ENCODE results near the gene OR51A7.

Gene OR51A7

DNA sequence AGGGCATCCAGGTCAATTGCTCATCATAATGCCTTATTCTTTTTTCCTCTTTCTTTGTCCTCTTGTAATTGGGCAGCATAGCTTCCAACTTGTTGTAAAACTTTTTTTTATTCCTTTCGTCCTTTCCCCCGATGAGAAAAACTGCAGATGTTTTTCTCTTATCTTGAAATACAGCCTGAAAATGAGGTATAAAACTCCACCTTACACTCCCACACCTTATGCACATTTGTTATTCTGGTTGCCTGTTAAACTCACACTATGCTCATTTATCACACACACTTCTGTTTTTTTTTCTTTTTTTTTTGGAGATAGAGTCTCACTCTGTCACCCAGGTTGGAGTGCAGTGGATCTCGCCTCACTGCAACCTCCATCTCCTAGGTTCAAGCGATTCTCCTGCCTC lies 53.8 kb downstream of the OR51A7 start:
- DNase-seq, result no peak

Measured in stimulated activated CD4-positive, alpha-beta T cell treated with anti-CD3 and anti-CD28 coated beads, Interleukin-15, amount 100 ng/mL, for 24 hours (primary cell).